Stimulated activated naive CD4-positive, alpha-beta T cell treated with Interleukin-2 at 50 U/mL for 16 hours (primary cell): Measurements from ENCODE around the gene LHPP.
"Not testable (repeated sequence)": the region's sequence is repeated elsewhere in the genome, so short reads cannot be mapped to it uniquely, and the experiment has no call there.

ENCODE experiments used
- DNase-seq: peaks from one replicate; lab custom pipeline; 2025; lab: John Stamatoyannopoulos, UW

The LHPP gene

GRCh38 chr10:124537166-124537725 is 75.6 kb downstream of the LHPP start:
- no peak for DNase-seq

- DNase-seq: no peak
These were observed 76.3 kb downstream of the LHPP start for GRCh38 chr10:124537891-124538290.

- no peak for DNase-seq
These were observed 77.1 kb downstream of the LHPP start for GRCh38 chr10:124538706-124539105.

GRCh38 chr10:124539935-124540641 is 78.5 kb downstream of the LHPP start:
- DNase-seq: peak; percentile 57

- no peak for DNase-seq
These were observed 79.7 kb downstream of the LHPP start for GRCh38 chr10:124541076-124541903.

GRCh38 chr10:124542336-124542735 is 80.7 kb downstream of the LHPP start:
- no peak for DNase-seq

DNA sequence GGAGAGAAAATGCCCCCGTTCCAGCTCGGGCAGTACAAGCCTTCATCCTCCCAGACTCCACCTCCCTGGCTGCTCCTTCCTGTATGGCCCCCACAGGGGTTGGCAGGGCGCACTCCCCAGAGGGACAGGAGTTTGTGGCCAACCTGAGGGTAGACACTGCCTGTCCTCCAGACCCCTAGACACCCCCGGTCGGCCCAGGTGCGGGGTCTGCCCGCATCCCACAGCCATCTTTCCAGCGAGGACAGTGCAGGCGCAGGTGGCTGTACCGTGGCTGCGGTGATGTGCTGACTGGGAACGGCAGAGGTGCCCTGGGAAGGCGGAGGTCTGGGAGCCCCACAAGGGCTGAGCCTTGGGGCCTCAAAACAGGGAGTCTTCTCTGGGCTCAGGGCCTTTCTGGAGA is 81.5 kb downstream of the LHPP start:
- DNase-seq: no peak

GRCh38 chr10:124543971-124544370 is 82.3 kb downstream of the LHPP start:
- no peak for DNase-seq

DNA sequence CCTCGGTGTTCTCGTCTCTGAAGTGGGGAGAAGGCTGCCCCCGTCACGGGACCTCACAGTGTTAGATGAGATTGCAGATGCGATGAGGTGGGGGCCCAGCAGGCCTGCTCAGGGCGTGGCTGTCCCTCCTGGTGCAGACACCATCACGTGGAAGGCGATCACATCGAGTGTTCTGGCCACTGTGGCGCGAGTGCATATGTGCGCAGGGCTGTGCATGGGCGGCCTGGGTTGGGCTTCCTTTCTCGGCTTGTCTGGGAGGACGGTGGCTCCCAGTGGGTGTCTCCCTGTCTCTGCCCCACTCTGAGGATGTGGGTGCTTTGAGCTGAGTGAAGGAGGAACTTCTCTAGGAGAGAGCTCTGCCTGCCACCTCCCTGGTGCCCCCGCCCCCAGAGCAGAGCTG is 83.1 kb downstream of the LHPP start:
- no peak for DNase-seq

- DNase-seq: no peak
These were observed 83.9 kb downstream of the LHPP start for GRCh38 chr10:124545351-124546054.

GRCh38 chr10:124546055-124546369 is 84.4 kb downstream of the LHPP start:
- DNase-seq: no peak

DNA sequence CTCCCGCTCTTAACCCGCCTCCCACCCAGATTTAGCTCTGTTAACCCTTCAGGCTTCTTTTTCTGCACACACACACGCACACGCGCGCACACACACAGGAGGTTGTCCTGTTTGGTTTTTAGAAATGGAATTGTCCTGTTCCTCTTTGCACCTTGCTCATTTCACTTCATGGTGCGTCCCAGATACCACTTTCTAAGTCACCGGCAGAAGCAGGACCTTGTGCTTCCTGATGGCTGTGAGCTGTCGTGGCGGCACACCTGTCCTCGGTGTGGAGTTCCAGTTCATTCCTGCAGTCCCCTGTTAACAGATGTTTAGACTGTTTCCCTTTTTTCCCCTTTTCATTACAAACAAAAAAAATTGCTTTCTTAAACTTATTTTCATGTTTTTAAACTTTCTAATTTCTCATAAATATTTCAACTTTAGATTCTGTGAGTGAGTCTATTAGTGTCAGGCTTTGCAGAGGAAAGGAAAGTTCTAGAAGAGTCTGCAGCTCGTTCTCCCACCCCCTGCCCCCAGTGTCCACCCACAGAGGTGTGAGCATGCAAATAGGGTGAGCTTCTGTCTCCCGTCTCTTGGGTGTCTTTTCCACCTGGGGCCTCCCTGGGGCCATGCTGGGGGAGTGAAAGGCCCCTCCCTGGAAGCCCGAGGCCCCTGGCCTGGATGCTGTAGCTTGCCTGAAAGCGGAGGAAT is 85.5 kb downstream of the LHPP start:
- no peak for DNase-seq

- DNase-seq: no peak
These were observed 86.1 kb downstream of the LHPP start for GRCh38 chr10:124547647-124548168.

GRCh38 chr10:124549171-124549570 is 87.5 kb downstream of the LHPP start:
- not testable (repeated sequence) for DNase-seq

DNA sequence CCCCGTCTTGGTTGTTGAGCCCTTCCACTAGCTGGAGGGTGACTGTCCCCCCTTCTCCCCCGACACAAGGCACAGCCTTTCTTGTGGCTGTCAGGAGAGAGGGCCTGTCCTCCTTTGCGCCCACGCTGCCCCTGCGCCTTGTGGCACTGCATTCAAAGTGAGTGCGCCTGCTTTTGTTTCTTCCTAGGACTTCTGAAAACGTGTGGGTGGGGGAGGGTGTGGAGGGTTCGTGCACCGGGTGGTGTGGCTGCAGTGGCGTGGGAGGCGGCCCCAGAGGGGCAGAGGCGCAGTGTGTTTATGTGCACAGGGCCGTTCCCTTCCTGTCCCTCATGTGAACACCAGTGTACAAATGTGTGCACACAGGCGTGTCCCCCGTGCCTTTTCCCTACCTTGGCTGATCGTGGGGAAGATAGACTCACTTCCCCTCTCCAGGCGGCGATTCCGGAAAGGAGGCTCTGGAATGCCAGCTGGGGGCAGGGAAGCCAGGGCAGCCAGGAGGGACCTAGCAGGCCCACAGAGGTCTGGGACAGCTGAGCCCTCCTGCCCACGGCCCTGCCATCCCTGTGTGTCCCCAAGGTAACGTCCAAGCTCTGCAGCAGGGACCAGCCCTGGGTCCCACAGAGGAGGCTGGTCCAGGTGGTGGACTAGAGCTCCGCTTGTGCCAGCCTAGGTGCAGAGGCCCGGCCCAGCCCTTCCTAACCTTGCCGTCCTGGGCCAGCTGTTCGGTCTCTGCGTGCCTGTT is 88.8 kb downstream of the LHPP start:
- no peak for DNase-seq

- no peak for DNase-seq
These were observed 89.5 kb downstream of the LHPP start for GRCh38 chr10:124551097-124551496.

GRCh38 chr10:124551755-124552154 is 90.1 kb downstream of the LHPP start:
- DNase-seq: no peak

DNA sequence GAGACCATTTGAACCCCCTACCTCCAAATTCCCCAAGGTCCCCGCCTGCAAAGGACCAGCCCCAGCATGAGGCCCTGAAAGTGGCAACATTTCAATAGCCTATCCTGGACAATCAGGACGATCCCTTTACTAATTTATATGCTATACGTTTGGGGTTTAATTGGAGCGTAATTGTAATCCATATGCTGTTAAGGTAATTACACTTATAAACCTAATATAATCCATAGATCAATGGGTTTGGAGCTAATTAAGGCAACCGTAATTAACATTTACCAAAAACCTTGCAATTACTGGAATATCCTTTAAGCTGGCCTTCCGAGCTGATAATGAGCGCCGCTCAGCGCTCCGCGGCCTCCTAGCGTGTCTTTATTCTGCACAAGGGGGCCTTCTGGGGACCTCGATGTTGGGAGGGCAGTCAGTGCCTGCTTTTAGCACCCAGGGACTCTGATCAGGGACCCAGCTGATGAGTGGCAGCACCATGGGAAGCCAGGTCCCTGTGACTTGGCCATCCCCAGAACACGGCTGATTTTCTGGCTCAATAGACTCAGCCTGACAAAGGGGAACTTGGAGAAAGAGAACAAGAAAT is 91.2 kb downstream of the LHPP start:
- no peak for DNase-seq

- DNase-seq: no peak
These were observed 92.6 kb downstream of the LHPP start for GRCh38 chr10:124554085-124554858.

- no peak for DNase-seq
These were observed 95.5 kb downstream of the LHPP start for GRCh38 chr10:124557167-124557566.
